CD1c-positive myeloid dendritic cell (primary cell): ENCODE measurements around the gene PRKAA2.
A peak's percentile ranks its signal among the peaks of the same experiment; 100 is the strongest.

Experiments used
- DNase-seq: peaks from one replicate; pipeline ENCODE4 v3.0.0-alpha.2; 2016; ENCODE audit errors: extremely low spot score

Gene PRKAA2

GRCh38 chr1:56654126-56654923 lies 9.2 kb downstream of the PRKAA2 start:
- DNase-seq = no peak

GRCh38 chr1:56655991-56656613 lies 11.0 kb downstream of the PRKAA2 start:
- DNase-seq = no peak

- no peak for DNase-seq
Observed at GRCh38 chr1:56658254-56658653, 13.1 kb downstream of the PRKAA2 start.

- no peak for DNase-seq
Observed at GRCh38 chr1:56660293-56660692, 15.2 kb downstream of the PRKAA2 start.

- no peak for DNase-seq
Observed at GRCh38 chr1:56663846-56664245, 18.7 kb downstream of the PRKAA2 start.

GRCh38 chr1:56665384-56665783 lies 20.3 kb downstream of the PRKAA2 start:
- no peak for DNase-seq

GRCh38 chr1:56666112-56666608 lies 21.0 kb downstream of the PRKAA2 start:
- DNase-seq = no peak

- no peak for DNase-seq
Observed at GRCh38 chr1:56670350-56670749, 25.2 kb downstream of the PRKAA2 start.

- DNase-seq = no peak
Observed at GRCh38 chr1:56671085-56671484, 26.0 kb downstream of the PRKAA2 start.

- DNase-seq = no peak
Observed at GRCh38 chr1:56671542-56671941, 26.4 kb downstream of the PRKAA2 start.

GRCh38 chr1:56672579-56672978 lies 27.5 kb downstream of the PRKAA2 start:
- DNase-seq = no peak

- DNase-seq = no peak
Observed at GRCh38 chr1:56675763-56676162, 30.6 kb downstream of the PRKAA2 start.

GRCh38 chr1:56676571-56677035 lies 31.5 kb downstream of the PRKAA2 start:
- no peak for DNase-seq

GRCh38 chr1:56683569-56683968 lies 38.5 kb downstream of the PRKAA2 start:
- no peak for DNase-seq

- no peak for DNase-seq
Observed at GRCh38 chr1:56686169-56686568, 41.1 kb downstream of the PRKAA2 start.

GRCh38 chr1:56688522-56689026 lies 43.5 kb downstream of the PRKAA2 start:
- no peak for DNase-seq

GRCh38 chr1:56696663-56697062 lies 51.5 kb downstream of the PRKAA2 start:
- DNase-seq = no peak

- DNase-seq = no peak
Observed at GRCh38 chr1:56703747-56704146, 58.6 kb downstream of the PRKAA2 start.

- DNase-seq = no peak
Observed at GRCh38 chr1:56707379-56707778, 62.3 kb downstream of the PRKAA2 start.

GRCh38 chr1:56709269-56709880 lies 64.3 kb downstream of the PRKAA2 start:
- peak; percentile 58 for DNase-seq

GRCh38 chr1:56709995-56710394 lies 64.9 kb downstream of the PRKAA2 start:
- no peak for DNase-seq

GRCh38 chr1:56710646-56711045 lies 65.5 kb downstream of the PRKAA2 start:
- DNase-seq = no peak
